ENCODE measurements around the gene CEBPG.

CEBPG gene

DNA sequence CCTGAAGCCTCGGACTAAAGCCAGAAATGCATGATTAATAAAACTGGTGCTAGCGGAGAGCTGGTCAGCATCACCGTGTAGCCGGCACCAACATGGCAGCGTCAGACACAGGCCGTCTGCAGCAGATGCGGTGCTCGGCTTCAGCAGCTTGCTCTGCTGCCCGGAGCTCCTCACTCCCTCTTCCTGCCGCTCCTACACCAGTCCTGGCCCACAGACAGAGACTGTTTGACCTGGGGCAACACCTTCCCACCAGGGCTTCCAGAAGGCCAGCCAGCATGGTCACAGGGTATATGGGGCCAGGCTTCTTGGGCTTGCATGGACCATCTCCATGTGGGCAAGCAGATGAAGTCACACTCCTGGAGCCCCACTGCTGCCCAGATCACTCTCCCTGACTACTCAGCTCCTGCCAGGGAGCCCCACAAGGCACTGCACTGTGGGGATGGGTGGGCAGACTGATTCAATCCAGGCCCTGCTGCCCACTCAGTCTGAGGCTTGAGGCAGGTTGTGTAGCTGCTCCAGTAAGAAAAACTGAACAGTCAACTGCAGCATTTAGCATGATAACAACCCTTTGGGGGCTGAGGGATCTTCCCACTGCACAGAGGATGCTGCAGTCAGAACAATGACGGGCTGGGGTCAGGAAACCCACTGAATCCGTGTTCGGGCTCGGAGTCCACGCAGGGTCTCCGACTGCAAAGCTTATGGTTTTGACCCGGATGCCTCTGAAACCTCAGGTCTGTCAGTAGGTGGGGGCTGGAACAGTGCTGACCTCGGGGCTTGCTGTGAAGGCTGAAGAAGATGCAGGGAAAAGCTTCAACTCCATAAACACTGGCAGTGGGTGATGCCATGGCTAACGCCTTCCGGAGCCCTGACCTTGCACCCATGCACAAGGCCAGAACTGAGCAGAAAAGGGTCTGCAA is 45.6 kb downstream of the CEBPG start:
- no peak for DNase-seq (ENCODE audit: low read depth, low spot score)

DNA sequence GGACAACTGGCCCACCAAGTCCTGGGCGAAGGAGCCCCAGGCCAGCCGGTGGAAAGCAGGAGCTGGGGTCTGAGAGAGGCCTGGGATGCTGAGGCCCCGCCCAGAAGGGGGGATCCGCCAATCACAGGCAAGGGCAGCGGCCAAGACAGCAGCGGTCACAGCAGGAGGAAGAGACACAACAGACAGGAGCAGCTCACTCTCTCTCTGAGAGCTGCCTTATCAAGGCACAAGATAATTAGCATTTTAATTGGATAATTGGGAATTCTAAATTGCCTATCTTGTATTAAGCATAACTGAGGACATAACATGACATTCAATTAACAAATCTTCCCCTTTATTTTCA is 46.2 kb downstream of the CEBPG start:
- no peak for DNase-seq (ENCODE audit: low read depth, low spot score)

GRCh38 chr19:33420821-33421220 is 47.3 kb downstream of the CEBPG start:
- DNase-seq (ENCODE audit: low read depth, low spot score): no peak

DNA sequence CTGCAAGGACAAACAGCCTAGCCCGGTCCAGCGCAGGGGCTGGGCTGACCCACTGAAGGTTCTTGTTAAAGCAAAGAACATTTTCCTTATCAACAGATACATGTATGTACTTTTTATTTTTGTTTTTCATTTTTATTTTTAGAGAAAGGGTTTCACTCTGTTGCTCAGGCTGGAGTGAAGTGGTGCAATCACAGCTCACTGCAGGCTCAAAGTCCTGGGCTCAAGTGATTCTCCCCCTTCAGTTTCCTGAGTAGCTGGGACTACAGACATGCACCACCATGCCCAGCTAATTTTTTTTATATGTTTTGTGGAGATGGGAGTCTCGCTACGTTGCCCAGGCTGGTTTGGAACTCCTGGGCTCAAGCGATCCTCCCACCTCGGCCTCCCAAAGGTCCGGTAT is 47.9 kb downstream of the CEBPG start:
- no peak for DNase-seq (ENCODE audit: low read depth, low spot score)

- no peak for DNase-seq (ENCODE audit: low read depth, low spot score)
These were observed 49.1 kb downstream of the CEBPG start for GRCh38 chr19:33422369-33423180.

DNA sequence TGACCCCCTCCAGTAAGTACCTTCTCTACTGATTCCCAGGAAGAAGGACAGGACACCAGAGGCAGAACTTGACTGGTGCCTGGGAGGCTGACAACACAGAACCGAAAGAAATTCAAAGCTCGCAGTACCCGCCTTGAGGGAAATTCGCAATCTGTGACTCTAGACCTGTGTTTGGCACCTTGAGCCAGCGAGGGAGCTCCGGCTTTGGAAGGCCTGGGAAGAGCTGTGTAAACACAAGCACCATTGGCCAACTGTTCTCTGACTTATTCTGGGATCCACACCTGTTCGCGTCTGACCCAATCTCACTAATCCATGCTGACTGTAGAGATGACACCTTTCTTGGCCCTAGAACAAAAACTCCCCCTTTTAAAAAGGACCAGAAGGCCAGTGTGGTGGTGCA is 50.7 kb downstream of the CEBPG start:
- no peak for DNase-seq (ENCODE audit: low read depth, low spot score)

GRCh38 chr19:33426621-33427361 is 53.3 kb downstream of the CEBPG start:
- no peak for DNase-seq (ENCODE audit: low read depth, low spot score)

GRCh38 chr19:33427801-33428626 is 54.5 kb downstream of the CEBPG start:
- no peak for DNase-seq (ENCODE audit: low read depth, low spot score)

DNA sequence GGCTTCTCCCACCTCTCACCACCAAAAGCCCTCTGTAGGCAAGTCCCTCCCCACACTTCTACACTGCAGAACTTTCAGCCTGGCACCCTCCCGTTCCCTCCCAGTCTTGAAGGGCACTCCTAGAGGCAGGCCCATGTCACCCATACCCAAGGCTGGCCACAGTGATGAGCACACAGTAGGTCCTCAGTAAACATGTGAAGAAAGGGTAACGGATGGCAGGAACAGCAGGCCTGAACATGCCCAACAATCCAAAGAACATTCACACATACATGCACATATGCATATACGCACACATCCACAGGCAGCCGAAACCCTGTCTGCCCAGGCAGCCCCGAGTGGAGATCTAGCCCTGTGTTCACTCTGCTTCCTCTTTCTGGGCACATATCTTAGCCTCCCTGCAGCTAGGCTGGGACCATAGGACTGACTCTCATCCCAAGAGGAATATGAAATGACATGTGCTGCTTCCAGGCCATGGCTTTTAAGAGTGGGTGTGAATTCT is 55.2 kb downstream of the CEBPG start:
- no peak for DNase-seq (ENCODE audit: low read depth, low spot score)

DNA sequence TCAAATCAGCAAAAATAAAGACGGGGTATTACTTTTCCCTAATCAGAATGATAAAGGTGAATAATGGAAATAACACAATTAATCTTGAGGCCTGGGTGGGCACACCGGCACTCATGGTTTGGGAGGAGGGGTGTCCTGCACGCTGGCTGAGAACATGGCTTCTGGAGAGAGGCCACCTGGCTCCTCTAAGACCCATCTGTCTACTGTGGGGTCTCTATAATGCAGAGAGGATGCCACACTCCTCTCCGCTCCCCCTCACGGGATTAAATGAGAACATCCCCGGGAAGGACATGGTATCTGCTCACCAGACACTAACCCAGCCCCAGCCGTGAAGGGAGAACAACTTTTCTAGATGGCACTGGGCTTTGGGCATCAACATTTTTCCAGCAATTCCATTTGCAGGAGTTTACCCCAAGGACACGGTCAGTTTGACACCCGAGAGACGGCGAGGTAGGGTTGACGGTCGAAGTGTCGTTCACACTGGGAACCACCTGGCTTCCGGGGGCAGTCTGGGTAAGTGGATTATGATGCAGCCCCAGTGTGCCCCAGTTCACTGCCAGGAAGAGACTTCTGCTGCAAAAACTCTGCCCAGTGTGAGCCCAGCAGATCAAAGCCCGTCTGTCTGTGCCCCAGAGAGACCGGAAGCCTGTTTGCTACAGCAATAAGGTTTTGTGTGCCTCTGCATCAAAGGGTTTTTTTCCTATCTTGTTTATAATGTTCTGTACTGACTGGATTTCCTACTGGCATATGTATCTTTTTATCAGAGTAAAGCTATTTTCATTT is 56.6 kb downstream of the CEBPG start:
- no peak for DNase-seq (ENCODE audit: low read depth, low spot score)

DNA sequence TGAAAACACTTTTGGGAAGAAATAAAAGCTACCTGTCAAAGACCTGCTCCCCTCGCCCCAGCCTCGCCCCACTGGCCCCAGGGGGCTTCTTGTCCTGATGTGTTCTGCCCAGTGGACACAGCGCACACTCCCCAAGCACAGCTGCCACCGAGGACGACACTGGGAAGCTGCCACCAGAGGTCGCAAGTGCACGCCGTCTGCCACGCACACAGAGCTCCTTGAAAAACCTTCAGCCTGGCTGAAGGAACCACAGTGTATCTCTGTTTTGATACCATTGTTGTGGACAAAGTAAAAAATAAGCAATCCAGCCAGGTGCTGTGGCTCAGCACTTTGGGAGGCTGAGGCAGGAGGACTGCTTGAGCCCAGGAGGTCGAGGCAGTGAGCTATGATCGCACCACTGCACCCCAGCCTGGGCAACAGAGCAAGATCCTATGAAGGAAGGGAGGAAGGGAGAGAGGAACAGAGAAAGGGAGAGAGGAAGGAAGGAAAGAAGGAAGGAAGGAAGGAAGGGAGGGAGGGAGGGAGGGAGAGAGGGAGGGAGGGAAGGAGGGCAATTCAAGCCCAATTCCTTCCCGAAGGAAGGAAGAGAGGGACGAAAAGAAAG is 57.3 kb downstream of the CEBPG start:
- no peak for DNase-seq (ENCODE audit: low read depth, low spot score)

DNA sequence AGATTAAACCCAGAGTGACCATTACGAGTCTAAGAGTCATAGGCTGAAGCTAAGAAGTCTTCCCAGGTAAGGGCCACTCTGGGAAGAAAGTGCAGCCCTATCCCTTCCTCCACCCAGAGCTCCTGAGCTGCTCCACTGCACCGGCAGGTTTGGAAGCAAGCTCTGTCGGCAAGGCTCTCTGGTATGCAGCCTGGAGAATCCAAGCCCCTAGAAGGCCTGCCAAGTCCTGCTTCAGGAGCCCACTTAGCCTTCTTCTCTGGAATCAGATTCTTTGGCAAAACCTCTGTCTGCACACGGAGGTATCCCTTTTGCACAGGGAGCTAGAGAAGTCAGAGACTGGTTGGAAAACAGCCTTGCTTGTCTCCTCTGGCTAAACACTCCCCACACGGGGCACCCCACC is 58.5 kb downstream of the CEBPG start:
- no peak for DNase-seq (ENCODE audit: low read depth, low spot score)

Data from brain pericyte (primary cell).